HG03571 (cell line): ENCODE results near the gene CD93.

Experiments
- ATAC-seq: cut with Tn5 transposase; IDR thresholded peaks from one replicate; pipeline ENCODE4 v1.9.1; 2021; ENCODE audit not compliant: unreplicated experiment

Gene CD93

GRCh38 chr20:23039136-23039875 lies 46.8 kb downstream of the CD93 start:
- ATAC-seq: no peak

DNA sequence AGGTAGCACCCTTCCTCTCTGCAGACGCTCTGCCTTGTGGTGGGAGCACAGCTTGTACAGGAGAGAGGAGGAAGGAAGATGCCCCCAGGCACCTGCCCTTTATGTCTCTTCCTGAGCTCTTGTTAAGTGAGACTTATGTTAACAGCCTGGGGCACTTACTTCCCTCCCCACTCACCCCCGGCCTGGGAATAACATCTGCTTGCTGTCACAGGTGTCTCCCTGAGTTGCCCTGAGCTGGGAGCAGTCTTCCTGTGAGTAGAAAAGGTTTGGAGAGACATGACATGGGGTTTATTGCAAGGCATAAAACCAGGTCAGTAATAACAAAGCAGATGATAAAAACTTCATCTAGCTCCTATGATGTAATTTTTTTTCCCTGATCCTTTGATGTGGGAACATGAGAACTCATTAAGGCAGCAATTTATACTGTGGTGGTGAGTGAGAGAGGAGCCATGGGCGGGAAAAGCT lies 49.1 kb downstream of the CD93 start:
- no peak for ATAC-seq

DNA sequence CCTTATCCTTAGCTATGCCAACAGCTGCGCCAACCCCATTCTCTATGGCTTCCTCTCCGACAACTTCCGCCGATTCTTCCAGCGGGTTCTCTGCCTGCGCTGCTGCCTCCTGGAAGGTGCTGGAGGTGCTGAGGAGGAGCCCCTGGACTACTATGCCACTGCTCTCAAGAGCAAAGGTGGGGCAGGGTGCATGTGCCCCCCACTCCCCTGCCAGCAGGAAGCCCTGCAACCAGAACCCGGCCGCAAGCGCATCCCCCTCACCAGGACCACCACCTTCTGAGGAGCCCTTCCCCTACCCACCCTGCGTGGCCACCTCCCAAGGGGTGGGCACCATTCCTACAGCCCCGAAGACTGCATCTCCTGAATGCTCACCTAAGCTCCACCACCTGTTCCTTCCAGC lies 49.8 kb downstream of the CD93 start:
- ATAC-seq: no peak

DNA sequence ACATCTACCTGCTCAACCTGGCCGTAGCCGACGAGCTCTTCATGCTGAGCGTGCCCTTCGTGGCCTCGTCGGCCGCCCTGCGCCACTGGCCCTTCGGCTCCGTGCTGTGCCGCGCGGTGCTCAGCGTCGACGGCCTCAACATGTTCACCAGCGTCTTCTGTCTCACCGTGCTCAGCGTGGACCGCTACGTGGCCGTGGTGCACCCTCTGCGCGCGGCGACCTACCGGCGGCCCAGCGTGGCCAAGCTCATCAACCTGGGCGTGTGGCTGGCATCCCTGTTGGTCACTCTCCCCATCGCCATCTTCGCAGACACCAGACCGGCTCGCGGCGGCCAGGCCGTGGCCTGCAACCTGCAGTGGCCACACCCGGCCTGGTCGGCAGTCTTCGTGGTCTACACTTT lies 50.4 kb downstream of the CD93 start:
- ATAC-seq: no peak

GRCh38 chr20:23034721-23035671 lies 51.1 kb downstream of the CD93 start, which contains the start of gene SSTR4:
SSTR4 (plus strand) TSS chr20:23035312; CDS start chr20:23035484, 172 bp downstream.
- no peak for ATAC-seq

GRCh38 chr20:23033918-23034317 lies 52.2 kb downstream of the CD93 start:
- ATAC-seq: no peak

GRCh38 chr20:23032750-23033078 lies 53.4 kb downstream of the CD93 start:
- ATAC-seq: no peak

DNA sequence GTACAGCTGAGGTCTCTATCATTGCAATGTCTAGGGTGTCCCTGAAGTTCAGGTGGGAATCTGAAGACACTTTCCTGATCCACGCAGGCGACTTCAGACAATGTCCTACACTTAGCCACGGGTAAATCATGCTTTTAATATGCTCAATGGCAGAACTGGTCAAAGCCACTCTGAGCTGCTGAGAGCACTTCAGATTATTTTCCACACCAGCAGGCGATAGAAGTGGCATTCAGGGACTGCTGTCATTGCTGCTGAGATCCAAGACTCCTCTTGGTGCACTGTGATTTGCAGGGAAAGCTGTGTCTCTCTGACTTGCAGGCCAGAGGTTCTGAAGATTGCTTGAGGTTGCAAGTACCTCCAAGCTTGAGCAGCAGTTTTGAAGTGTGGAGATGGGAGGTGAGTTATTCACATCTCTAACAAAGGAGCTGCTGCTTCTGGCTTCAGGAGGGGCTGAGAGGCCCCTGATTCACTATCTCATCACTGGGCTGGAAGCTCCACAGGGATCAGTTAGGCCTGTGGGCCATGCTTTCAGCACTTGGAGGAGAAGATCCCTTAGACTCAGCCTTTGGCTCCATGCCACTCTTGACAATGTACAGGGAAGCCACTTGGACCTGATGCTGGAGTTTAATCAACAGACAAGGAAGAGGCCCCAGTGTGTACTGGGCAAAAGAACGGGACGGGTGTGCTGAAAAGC lies 53.9 kb downstream of the CD93 start:
- ATAC-seq: no peak

- no peak for ATAC-seq
Observed at GRCh38 chr20:23031346-23031745, 54.8 kb downstream of the CD93 start.
